Measurements from ENCODE around the gene GDE1.

DNA sequence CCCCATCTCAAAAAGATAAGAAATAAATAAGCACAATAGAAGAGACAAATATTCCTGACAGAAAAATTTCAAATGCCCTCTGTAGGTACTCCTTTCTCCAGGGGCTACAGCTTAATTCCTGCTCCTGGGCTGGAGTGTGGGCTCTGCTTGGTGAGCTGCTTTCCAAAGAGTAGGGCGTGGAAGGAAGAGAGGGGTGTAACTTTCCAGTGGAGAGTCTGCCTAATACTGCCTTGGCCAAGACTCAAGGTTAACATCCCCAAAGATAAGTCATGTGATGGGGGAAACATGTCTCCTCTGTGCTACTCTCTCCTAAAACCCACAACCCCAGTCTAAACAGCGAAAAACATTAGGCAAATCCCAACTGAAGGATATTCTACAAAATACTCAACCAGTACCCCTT lies 61.5 kb downstream of the GDE1 start:
- TF ChIP-seq EZH2 (IDR thresholded peaks at IDR 0.05; ENCODE audit: borderline replicate concordance, low read depth, low read length, severe bottlenecking) = no peak
- TF ChIP-seq, protein P1, sequence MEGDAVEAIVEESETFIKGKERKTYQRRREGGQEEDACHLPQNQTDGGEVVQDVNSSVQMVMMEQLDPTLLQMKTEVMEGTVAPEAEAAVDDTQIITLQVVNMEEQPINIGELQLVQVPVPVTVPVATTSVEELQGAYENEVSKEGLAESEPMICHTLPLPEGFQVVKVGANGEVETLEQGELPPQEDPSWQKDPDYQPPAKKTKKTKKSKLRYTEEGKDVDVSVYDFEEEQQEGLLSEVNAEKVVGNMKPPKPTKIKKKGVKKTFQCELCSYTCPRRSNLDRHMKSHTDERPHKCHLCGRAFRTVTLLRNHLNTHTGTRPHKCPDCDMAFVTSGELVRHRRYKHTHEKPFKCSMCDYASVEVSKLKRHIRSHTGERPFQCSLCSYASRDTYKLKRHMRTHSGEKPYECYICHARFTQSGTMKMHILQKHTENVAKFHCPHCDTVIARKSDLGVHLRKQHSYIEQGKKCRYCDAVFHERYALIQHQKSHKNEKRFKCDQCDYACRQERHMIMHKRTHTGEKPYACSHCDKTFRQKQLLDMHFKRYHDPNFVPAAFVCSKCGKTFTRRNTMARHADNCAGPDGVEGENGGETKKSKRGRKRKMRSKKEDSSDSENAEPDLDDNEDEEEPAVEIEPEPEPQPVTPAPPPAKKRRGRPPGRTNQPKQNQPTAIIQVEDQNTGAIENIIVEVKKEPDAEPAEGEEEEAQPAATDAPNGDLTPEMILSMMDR (IDR thresholded peaks at IDR 0.05; ENCODE audit: borderline replicate concordance, extremely low read depth, low read length, poor library complexity, severe bottlenecking) = no peak

All from DND-41 (cell line).